Measurements from ENCODE around the gene KCND3.

Gene KCND3

GRCh38 chr1:111882986-111883560 is 106.4 kb downstream of the KCND3 start:
- DNase-seq (ENCODE audit: low read depth), result no peak

GRCh38 chr1:111882559-111882958 is 106.9 kb downstream of the KCND3 start:
- DNase-seq (ENCODE audit: low read depth), result no peak

- DNase-seq (ENCODE audit: low read depth), result no peak
Measured at GRCh38 chr1:111880881-111881837, 108.3 kb downstream of the KCND3 start.

- no peak for DNase-seq (ENCODE audit: low read depth)
Measured at GRCh38 chr1:111879081-111879480, 110.4 kb downstream of the KCND3 start.

- DNase-seq (ENCODE audit: low read depth), result no peak
Measured at GRCh38 chr1:111878649-111879048, 110.8 kb downstream of the KCND3 start.

GRCh38 chr1:111878091-111878490 is 111.4 kb downstream of the KCND3 start:
- DNase-seq (ENCODE audit: low read depth), result no peak

- no peak for DNase-seq (ENCODE audit: low read depth)
Measured at GRCh38 chr1:111876631-111877030, 112.8 kb downstream of the KCND3 start.

- no peak for DNase-seq (ENCODE audit: low read depth)
Measured at GRCh38 chr1:111875640-111876039, 113.8 kb downstream of the KCND3 start.

GRCh38 chr1:111873460-111874030 is 115.9 kb downstream of the KCND3 start:
- no peak for DNase-seq (ENCODE audit: low read depth)

GRCh38 chr1:111870181-111870580 is 119.3 kb downstream of the KCND3 start:
- no peak for DNase-seq (ENCODE audit: low read depth)

- DNase-seq (ENCODE audit: low read depth), result no peak
Measured at GRCh38 chr1:111867868-111868440, 121.5 kb downstream of the KCND3 start.

GRCh38 chr1:111864862-111865261 is 124.6 kb downstream of the KCND3 start:
- DNase-seq (ENCODE audit: low read depth), result no peak

- no peak for DNase-seq (ENCODE audit: low read depth)
Measured at GRCh38 chr1:111863401-111863800, 126.1 kb downstream of the KCND3 start.

GRCh38 chr1:111862599-111862998 is 126.9 kb downstream of the KCND3 start:
- DNase-seq (ENCODE audit: low read depth), result no peak

- no peak for DNase-seq (ENCODE audit: low read depth)
Measured at GRCh38 chr1:111861523-111861922, 127.9 kb downstream of the KCND3 start.

GRCh38 chr1:111857194-111857651 is 132.2 kb downstream of the KCND3 start:
- DNase-seq (ENCODE audit: low read depth), result no peak

GRCh38 chr1:111856411-111857185 is 132.9 kb downstream of the KCND3 start:
- no peak for DNase-seq (ENCODE audit: low read depth)

- DNase-seq (ENCODE audit: low read depth), result no peak
Measured at GRCh38 chr1:111855260-111855659, 134.2 kb downstream of the KCND3 start.

- no peak for DNase-seq (ENCODE audit: low read depth)
Measured at GRCh38 chr1:111852261-111852721, 137.2 kb downstream of the KCND3 start.

GRCh38 chr1:111851552-111851951 is 137.9 kb downstream of the KCND3 start:
- DNase-seq (ENCODE audit: low read depth), result no peak

- DNase-seq (ENCODE audit: low read depth), result no peak
Measured at GRCh38 chr1:111850109-111850508, 139.4 kb downstream of the KCND3 start.

All from stimulated activated CD8-positive, alpha-beta memory T cell treated with anti-CD3 and anti-CD28 coated beads, Interleukin-12 subunit alpha, Interleukin-12 subunit beta, amount 100 ng/mL, for 4 hours (primary cell).